ENCODE results near the gene PLCG2.
A peak's percentile ranks its signal among the peaks of the same experiment; 100 is the strongest.
"Not testable (repeated sequence)": the region's sequence is repeated elsewhere in the genome, so short reads cannot be mapped to it uniquely, and the experiment has no call there.

PLCG2 gene

DNA sequence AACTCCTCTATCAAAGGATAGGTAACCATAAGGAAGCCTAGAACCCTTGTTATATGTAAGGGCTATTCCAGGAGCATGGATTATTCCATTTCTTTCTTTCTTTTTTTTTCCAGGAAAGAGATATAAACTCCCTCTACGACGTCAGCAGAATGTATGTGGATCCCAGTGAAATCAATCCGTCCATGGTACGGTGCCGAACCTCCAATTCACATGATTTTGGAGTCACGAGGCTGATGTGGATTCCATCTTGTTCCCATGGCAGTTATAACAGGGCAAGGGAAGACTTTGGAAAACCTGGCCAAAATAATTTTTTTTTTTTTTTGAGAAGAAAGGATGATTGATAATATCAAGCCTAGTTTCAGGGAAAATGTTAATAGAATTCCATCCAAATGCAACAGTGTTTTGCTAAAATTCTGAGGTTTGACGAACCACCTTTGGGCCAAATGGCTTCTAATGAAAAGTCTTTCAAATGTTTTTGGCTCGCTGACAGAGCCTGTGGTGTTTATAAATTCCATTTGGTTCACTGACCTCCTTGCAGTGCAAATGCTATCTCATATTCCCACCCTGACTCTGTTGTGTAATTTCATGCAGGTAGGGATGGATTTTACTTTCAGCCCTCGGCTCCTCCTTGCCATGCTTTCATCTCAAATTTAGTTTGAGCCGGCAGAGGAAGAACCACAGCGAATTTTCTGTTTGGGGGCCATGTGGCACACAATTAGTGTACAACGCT is 142.2 kb downstream of the PLCG2 start:
- no peak for DNase-seq

- DNase-seq, result no peak
These were observed 142.9 kb downstream of the PLCG2 start for GRCh38 chr16:81921843-81922584.

GRCh38 chr16:81923296-81923695 is 144.2 kb downstream of the PLCG2 start:
- no peak for DNase-seq

DNA sequence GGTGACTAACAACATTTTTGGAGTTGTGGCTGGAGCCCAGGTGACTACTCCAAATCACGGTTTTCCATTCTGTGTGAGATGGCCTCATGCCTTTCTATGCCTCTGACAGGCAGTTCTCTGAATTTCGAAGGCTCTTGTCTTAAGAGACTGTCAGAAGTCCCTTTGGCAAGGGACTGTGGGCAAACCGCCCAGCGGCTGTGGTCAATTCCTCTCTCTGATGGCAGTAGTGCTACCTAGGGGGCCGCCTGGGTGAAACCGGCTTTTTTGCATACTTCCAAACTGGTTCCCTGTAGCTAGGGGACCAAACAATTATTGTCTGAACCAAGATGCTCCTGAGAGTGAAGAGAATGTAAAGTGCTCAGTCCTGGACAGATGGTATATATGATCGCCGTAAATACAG is 145.9 kb downstream of the PLCG2 start:
- DNase-seq, result no peak

DNA sequence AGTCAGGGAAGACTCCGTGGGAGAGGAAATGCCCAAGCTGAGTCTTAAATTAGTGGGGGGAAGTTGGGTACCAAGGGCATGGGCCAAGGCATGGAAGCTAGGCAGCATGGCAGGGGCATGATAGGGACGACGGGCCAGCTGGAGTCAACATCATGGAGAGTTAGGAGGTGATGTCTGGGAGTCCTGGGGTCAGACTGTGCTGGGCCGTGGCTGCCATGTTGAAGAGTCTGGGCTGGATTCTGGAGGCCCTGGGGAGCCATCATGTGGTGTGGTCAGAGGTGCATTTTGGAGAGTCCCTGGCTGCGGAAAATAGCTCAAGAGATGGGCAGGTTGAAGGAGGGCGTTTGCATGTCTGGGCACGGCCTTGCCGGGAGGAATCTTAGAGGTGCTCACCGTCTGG is 146.9 kb downstream of the PLCG2 start:
- no peak for DNase-seq

DNA sequence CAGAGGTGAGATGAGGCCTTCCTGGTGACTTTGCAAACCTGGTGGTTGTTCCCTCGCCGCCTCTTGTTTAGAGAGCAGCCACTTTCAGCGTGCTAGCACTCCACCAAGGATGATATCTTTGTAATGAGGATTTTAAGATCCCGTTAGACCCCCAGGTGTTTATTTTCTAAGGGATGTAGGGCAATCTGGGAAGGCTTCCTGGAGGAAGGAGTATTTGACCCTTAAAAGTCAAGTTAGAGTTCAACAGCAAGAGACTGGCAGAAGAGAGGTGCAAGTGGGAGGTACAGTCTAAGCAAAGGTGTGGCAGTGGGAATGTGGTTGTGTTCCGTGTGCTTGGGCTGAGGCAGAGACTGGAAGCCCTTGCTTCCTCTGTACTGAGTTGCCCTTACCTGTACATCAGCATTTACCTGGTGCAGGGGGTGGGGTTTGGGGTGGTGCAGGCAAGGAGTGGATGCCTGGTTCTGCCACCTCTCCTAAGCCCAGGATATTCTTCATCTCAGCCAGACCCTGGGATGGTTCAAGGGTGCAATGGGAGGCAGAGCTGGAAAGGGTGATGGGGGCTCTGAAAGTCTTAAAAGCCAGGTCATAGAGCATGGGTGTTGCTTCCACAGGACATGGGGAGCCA is 148.6 kb downstream of the PLCG2 start:
- DNase-seq, result no peak

DNA sequence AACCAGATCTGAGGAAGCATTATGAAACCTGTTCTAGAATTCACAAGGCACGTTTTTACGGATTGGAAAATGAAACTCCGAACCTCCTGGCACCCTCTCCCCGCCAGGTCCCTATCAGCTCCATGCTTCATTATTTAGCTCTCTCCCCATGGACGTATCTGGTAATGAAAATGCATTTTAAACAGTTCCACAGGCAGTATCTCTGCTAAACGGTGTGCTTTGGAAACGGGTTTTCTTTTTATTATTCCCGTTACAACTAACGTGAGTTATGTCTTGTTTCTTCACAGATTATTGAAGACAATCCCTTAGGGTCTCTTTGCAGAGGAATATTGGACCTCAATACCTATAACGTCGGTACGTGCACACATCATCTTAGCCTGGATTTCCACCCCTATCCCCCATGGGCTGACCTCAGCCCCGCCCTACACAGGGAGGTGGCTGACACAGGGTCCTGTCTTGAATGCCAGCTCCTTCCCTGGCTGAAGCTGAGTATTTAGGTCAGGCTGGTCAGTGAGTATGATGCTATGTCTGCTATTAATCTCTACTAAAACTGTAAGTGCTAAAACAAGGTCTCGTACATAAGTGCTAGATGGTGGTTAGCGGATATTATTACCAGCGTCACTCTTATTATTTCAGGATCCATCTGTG is 149.3 kb downstream of the PLCG2 start:
- no peak for DNase-seq

DNA sequence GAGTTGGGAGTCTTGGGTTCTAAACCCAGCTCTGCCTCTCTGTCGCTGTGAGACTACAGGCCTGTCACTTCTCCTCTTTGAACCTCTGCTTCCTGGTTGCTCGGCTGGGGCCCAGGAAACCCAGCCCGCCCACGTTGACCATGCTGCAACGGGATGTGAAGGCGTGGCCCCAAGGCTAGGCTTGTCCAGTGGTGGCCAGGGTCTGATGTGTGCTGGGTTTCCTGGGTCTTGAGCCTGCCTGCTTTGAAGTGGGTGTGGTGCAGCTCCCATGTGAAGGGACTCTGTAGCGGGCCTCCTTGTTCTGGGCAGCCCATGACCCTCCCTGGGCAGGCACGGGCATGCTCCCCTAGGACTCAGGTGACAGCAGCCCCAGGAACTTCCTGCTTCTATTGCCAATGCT is 149.9 kb downstream of the PLCG2 start:
- no peak for DNase-seq

DNA sequence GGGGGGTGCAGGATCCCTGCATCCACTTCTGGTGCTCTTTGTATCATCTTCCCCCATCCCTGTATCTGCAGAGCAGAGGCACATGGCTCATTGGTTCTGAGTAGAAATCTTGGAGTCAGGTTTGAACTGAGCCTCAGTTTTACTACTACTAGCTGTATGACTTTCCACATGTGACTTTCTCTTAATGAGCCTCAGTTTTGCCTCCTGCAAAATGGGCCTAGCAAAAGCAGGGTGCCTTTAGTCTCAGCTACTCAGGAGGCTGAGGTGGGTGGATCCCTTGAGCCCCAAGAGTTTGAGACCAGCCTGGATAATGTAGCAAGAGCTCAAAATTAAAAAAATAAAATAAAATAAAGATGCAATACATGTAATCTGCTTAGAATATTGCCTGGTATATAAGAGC is 150.8 kb downstream of the PLCG2 start:
- DNase-seq, result no peak

DNA sequence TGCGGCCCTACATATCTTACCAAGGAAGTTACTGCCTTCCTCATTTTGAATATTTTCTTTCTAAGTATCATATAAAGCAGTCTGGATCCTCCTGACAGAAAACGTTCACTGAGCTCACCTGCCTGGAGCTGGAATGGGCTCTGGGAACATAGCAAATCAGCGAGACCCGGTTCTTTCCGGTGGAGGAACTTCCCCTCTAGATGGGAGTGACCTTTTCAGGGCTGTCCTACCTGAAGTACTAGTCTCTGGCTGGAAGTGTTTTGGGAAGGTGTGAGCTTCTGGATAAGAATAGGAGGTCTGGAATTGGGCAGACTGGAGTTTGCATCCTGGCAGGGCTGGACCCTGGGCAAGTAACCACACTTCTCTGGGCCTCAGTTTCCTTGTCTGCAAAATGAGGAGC is 152.8 kb downstream of the PLCG2 start:
- no peak for DNase-seq

- DNase-seq, result no peak
These were observed 153.6 kb downstream of the PLCG2 start for GRCh38 chr16:81932668-81933067.

DNA sequence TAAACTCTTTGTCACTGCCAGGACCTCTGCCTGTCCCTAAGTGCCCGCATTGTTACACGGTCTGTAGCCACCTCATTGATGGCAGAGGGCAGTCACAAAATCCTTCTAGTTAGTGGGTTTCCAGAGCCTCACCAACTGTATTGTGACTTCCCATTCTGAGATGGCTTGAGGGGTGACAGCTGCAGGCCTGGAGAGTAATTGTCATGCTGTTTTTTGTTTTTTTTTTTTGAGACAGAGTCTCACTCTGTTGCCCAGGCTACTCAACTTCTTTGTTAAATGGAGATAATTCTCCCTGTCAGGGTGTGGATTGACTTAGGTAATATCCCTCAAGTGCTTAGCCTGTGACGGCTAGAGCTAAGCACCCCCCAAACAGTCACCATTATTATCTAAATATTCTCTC is 154.3 kb downstream of the PLCG2 start:
- no peak for DNase-seq

GRCh38 chr16:81934711-81935110 is 155.6 kb downstream of the PLCG2 start:
- not testable (repeated sequence) for DNase-seq

DNA sequence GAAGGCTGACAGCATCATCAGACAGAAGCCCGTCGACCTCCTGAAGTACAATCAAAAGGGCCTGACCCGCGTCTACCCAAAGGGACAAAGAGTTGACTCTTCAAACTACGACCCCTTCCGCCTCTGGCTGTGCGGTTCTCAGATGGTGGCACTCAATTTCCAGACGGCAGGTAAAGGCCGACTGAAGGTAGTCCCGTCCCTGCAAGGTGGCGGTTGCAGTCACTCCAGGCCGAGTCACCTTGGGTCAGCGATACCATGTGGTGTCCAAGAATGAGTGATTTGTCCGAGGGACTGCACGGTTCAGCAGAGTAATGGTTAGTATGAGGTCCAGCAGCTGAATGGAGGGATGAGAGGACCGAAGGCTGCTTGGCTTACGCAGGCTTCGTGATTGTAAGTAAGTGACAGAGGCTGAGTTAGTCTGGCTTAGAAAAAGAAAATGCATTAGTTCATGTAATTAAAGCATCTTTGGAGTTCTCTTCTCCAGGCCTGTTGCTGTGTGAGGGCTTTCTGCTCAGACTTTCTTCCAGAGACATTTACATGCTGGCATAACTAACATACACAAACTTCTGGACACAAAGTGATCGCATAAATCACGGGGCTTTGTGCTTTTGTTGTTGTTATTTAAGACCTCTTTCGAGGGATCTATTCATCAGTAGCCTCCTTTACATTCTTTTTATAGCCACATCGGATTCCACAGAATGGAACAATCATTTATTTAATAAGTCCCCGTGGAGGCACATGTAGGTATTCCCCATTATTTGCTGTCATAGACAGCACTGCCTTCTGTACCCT is 157.3 kb downstream of the PLCG2 start:
- no peak for DNase-seq

DNA sequence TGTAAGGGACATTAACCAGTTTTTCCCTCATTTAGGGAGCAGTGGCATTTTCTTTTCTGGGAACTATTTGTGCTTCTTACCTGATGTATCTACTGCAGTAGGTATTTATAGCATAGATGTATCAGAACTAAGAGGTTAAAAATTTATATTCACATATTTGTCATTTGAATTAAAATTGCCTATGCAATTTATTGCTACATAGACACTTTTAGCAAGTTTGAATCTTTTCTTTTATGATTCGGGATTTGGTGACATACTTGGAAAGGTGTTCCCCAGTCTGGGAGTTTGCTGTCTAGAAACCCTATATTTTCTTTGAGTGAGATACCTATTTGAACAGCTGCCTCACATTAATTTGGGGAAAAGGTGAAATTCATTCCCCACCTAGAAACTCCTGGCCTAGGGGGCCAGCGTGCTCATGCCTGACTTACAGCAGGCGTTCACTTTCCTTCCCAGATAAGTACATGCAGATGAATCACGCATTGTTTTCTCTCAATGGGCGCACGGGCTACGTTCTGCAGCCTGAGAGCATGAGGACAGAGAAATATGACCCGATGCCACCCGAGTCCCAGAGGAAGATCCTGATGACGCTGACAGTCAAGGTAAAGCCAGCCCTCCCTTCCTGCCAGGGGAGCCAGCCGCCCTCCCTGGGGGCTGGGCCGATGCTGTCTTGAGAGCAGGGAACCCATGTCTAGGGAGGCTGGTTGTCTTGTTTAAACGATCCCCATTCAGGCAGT is 158.4 kb downstream of the PLCG2 start:
- DNase-seq, result no peak

GRCh38 chr16:81938326-81939163 is 159.5 kb downstream of the PLCG2 start:
- no peak for DNase-seq

DNA sequence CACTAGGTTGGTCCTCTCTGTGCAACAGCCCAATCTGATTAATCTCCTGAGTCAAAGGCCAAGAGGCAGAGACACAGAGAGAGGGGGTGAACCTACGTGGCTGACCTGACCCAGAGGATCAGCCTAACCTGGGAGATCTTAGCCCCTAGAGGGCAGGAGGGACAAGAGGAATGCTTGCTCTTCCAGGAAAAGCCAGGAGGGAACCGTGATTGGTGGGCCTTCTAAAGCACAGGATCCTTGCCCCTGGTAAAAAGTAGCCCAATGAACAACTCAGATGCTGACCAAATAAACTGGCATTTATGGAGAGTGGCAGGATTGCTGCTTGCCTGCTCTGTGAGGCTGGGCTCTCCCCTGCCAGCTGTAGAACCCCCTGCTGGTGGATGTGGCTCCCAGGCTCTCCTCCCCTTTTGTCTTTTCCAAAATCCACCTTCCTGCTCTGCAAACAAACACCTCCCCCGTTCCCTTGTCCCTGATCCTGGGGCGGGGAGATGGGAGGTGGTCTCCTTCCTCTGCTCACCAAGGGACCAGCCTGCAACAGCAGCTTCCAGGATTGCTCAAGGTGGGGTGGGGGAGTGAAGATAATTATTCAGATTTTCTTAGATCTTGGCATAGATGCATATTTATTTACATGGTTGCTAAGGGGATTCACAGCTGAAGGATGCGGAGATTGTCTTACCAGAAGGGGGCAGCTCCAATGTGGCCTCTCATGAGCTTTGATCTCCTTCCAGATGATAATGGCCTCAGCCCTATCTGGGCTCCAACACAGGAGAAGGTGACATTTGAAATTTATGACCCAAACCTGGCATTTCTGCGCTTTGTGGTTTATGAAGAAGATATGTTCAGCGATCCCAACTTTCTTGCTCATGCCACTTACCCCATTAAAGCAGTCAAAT is 160.3 kb downstream of the PLCG2 start:
- peak; percentile 6 for DNase-seq

GRCh38 chr16:81940781-81941560 is 161.9 kb downstream of the PLCG2 start:
- DNase-seq, result peak; percentile 34

- DNase-seq, result no peak
These were observed 163.0 kb downstream of the PLCG2 start for GRCh38 chr16:81942007-81942601.

All from COR-L47 (cell line).